GM12872 (cell line): Measurements from ENCODE around the gene ENDOU.
A peak's percentile ranks its signal among the peaks of the same experiment; 100 is the strongest.

Source experiments
- TF ChIP-seq, protein P1 (sequence below): IDR thresholded peaks from 3 replicates; pipeline ENCODE4 v1.5.1; 2011; ENCODE audit warnings: low read depth, mild to moderate bottlenecking, low read length, moderate library complexity; ENCODE audit not compliant: insufficient read depth

Gene ENDOU

DNA sequence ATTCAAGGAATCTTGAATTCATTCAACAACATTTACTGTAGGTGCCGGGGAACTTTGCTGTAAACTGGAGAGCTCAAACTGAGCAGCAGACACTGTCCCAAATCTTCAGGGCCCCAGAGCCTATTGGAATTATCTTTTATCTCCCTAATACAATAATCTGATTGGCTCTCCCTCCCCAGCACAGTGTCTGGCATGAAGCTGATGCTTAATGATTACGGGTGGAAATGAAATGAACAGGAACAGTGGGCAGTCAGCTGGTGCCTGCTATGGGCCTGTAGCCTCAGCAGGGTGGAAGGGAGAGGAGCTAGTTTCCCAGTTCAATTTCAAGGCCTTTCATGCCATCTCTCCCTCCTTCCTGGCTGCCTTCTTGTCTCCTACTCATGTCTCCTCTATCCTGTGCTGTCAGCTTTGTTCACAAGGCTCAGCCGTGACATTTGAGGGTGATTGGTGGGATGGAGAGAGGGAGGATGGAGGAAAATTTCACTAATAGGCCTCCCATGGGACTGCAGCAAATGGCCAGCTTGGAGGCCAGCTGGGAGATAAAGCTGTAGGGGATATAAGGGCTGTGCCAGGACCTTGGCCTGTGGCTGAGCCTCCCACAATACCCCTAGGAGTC, 37.7 kb upstream of the ENDOU start:
- TF ChIP-seq, protein P1, sequence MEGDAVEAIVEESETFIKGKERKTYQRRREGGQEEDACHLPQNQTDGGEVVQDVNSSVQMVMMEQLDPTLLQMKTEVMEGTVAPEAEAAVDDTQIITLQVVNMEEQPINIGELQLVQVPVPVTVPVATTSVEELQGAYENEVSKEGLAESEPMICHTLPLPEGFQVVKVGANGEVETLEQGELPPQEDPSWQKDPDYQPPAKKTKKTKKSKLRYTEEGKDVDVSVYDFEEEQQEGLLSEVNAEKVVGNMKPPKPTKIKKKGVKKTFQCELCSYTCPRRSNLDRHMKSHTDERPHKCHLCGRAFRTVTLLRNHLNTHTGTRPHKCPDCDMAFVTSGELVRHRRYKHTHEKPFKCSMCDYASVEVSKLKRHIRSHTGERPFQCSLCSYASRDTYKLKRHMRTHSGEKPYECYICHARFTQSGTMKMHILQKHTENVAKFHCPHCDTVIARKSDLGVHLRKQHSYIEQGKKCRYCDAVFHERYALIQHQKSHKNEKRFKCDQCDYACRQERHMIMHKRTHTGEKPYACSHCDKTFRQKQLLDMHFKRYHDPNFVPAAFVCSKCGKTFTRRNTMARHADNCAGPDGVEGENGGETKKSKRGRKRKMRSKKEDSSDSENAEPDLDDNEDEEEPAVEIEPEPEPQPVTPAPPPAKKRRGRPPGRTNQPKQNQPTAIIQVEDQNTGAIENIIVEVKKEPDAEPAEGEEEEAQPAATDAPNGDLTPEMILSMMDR = no peak

DNA sequence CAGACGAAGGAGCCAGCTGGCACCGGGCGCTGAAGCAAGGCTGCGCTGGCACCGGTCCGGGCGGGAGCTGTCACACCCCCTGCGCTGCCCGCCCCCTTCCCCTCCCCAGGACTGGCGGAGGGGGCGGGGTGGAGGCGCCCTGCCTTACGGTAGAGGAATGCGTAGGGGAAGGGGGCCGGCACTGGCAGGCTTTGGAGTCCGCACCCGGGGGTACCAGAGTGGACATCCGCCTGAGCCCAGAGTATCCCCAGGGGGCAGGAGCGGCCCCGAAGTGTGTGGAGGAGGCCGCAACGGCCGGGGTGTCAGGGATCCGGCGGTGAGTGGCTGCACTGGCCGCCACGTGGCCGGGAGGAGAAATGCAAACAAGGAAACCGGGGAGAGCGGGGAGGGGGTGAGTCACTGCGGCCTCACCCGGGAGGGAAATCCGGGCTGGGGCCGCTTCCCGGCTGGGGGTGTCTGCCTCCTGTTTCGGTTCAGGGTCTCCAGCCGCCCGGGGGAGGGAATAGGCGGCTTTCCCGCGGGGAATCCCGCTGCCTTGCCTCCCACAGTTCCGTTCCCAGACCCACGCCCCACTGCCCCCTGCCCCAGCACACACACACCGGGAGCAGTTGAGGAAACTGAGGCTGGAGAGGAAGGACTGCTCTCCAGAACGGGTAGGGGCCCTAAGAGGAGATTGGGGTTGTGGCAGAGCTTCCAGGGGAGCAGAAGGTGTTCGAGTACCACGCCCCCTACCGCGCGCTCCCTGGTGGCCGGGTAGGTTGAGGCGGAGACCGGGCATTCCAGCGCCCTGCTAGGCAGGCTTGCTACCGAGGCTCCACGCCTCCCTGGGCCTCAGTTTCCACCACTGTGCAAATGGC, 33.8 kb upstream of the ENDOU start, which contains the start of gene RAPGEF3:
RAPGEF3 (minus strand) TSS at position 47 of the 857 bp plus-strand sequence. CDS start 324 bp downstream, outside the sequence.
- TF ChIP-seq, protein P1 = peak; percentile 71

DNA sequence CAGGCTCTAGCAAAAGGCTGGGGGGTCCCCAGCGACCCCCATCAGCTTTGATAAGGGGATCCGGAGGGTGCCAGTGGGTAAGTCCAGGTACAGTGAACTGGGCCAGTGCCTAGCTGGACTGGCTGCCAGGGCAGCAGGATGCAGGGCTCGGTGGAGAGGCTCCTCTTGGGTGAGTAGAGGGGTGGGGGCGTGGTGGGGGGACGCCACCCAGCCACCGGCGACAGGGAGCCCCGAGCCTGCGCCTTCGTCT, 33.2 kb upstream of the ENDOU start:
- TF ChIP-seq, protein P1 = no peak

DNA sequence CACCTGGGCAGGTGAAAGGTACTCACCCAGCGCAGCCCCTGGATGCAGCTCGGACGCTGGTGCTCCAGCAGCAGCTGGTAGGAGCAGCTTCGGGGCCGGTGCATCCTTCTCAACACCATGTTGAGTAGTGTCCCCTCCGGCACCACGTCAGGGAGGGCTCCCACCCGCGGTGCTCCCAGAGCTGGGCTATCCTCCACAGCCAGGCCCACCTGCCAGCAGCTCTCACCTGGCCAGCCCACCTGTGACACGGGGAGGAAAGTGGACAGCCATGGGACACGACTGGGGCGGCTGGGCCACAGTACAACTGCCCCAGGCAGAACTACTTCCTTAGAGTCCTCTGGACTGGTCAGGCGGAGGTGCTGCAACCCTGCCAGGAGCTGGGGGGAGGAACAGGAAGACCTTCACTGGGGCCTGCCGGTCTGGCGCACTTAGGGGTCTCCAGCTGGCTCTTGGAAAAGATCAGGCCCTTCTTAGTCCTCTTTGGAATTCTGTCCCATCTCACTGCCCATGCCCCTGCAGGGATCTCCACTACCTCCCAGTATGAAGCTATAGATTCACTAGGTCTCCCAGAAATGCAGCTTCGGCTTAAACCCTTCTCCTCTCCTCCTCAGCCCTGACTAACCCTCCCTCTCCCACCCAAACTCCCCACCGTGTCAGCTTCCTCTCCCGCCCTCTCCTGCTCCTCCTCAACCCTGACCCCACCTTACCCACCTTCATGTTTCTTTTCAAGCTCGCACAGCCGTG, 32.7 kb upstream of the ENDOU start:
- TF ChIP-seq, protein P1 = no peak

DNA sequence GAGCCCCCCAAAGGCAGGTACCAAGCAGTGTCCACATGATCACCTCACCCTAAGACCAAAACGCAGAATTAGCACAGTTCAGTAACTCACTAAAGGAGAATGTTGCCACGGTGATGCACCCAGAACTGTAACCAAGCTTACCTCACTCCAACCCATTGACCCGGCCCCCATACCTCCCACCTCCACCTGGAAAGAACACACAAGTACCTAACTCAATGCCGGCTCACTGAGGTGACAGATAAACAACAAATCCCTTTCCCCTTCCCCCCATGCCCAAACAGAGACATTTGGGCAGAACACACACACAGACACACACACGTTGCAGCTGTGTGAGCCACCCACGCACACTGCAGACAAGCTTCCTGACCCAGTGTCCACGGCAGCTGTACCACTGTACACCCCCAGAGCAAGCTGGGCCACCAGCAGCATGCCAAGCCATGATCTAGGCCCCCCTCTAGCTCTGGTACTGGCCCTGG, 32.1 kb upstream of the ENDOU start:
- TF ChIP-seq, protein P1 = no peak

DNA sequence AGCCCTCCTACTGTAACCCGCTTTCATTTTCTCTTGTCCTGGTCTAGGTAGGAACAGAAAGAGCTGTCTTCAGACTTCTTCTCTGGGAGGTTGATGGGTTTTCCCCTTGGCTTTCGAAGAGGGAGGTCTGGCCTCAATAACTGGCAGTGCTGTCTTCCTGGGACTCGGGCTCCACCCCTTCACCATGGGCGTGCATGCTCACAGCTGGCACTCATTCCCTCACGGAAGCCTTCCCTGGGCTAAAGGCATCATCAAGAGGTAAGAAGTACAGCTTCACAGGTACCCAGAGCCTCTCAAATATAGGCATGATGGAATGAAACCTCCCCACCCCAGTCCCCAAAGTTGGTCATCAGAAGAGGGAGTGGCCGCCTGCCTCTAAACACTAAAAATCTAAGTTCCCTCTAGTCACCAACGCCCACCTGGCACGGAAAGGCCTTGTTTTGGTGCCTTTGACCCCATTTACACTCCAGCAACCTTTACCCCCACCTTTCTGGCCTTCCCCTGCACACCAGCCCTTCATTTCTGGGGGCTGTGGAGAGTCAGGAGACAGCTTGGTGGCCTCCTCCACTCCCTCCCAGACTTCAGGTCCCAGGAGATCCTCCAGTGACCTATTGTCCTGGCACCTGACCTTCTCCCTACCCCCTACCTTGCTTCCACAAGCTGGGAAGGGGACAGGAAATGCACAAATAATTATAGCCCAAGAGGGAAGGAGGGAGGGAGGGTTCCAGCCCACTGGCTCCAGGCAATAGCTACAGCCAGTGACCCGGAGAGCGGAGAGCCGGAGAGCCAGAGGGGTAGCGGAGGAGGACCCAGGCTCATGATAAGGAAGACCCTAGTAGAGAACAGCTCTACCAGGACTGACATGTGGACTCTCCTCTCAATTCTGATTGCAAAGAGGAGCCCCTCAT, 30.6 kb upstream of the ENDOU start:
- TF ChIP-seq, protein P1 = no peak

DNA sequence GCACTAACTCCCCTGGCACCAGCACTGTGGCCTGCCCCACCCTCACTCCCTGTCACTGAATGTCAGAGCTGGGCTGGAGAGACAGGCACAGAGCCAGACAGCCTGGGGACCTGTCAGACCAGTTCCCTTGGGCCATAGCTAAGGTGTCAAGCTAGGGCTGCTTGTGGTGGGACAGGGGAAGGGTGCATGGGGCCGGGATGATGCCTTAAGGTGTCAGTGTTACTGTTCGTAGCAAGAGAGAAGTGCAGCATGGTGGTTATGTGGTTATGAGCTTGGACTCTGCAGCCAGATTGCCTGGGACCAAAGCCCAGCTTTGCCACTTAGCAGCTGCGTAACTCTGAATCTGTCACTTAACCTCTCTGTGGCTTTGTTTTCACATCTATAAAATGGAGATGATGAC, 29.6 kb upstream of the ENDOU start:
- TF ChIP-seq, protein P1 = no peak
